Liver (tissue), 3 donors: ENCODE measurements around the gene LLGL2.

Experiments used
- CTCF ChIP-seq: fragments of 150-350 bp; IDR thresholded peaks from 2 replicates; pipeline ENCODE4 v1.5.1; 2017; ENCODE audit warnings: improper control_type of control experiment, low read depth, low read length; ENCODE audit not compliant: missing input control
- FOXA1 ChIP-seq: IDR thresholded peaks from 2 replicates; pipeline ENCODE4 v1.6.1; 2016; ENCODE audit warnings: antibody characterized with exemption
- FOXA2 ChIP-seq: IDR thresholded peaks from 2 replicates; pipeline ENCODE4 v1.6.1; 2016; ENCODE audit warnings: antibody characterized with exemption
- JUND ChIP-seq, 2 donors: IDR thresholded peaks; 2 replicates each; pipeline ENCODE4 v1.6.1; 2016; ENCODE audit warnings: antibody characterized with exemption in 2 of 2
- RAD21 ChIP-seq, 2 donors: IDR thresholded peaks; 2 replicates each; pipeline ENCODE4 v1.6.1; 2016; ENCODE audit warnings: antibody characterized with exemption in 2 of 2, mild to moderate bottlenecking in 2 of 2
- RXRA ChIP-seq, 2 donors: IDR thresholded peaks; 2 replicates each; pipeline ENCODE4 v1.6.1; 2017 to 2018; ENCODE audit warnings: antibody characterized with exemption in 2 of 2, mild to moderate bottlenecking in 1 of 2
- SP1 ChIP-seq: IDR thresholded peaks from 2 replicates; pipeline ENCODE4 v1.6.1; 2018; ENCODE audit warnings: antibody characterized with exemption, mild to moderate bottlenecking
- TAF1 ChIP-seq: conservative IDR thresholded peaks from 2 replicates; pipeline ENCODE4 v1.6.1; 2016; ENCODE audit warnings: antibody characterized with exemption, mild to moderate bottlenecking
- YY1 ChIP-seq: IDR thresholded peaks from 2 replicates; pipeline ENCODE4 v1.6.1; 2016; ENCODE audit warnings: antibody characterized with exemption, mild to moderate bottlenecking
- TF ChIP-seq, protein P1 (sequence below): IDR thresholded peaks from 2 replicates; pipeline ENCODE4 v1.6.1; 2016; ENCODE audit warnings: antibody characterized with exemption, mild to moderate bottlenecking
- TF ChIP-seq, protein P2 (sequence below): IDR thresholded peaks from 2 replicates; pipeline ENCODE4 v1.6.1; 2016; ENCODE audit warnings: antibody characterized with exemption
- donor health status: healthy.
- donor health status: healthy.

DNA sequence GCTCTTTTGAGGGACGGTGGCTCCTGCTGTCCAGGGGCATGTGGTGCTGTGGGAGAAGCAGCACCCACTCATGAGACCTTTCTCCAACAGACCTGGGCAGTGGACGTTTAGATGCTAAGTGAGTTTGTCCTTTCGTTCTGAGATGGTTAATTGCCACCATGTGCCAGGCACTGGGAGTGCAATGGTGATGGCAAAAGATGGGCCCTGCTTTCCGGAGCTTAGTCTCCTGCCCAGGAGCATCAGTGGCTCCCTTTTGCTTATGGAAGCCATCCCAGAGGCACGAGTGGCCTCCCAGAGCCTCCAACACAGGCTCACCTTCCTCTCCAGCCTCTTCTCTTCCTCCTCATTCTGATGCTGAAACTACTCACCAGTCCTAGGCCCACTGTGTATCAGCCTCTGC lies 38.5 kb upstream of the LLGL2 start:
- no peak for TF ChIP-seq CTCF
- no peak for TF ChIP-seq YY1
- no peak for TF ChIP-seq TAF1
- TF ChIP-seq JUND (IDR thresholded peaks at IDR 0.05): no peak
- no peak for TF ChIP-seq RAD21 (IDR thresholded peaks at IDR 0.05)
- TF ChIP-seq, protein P1, sequence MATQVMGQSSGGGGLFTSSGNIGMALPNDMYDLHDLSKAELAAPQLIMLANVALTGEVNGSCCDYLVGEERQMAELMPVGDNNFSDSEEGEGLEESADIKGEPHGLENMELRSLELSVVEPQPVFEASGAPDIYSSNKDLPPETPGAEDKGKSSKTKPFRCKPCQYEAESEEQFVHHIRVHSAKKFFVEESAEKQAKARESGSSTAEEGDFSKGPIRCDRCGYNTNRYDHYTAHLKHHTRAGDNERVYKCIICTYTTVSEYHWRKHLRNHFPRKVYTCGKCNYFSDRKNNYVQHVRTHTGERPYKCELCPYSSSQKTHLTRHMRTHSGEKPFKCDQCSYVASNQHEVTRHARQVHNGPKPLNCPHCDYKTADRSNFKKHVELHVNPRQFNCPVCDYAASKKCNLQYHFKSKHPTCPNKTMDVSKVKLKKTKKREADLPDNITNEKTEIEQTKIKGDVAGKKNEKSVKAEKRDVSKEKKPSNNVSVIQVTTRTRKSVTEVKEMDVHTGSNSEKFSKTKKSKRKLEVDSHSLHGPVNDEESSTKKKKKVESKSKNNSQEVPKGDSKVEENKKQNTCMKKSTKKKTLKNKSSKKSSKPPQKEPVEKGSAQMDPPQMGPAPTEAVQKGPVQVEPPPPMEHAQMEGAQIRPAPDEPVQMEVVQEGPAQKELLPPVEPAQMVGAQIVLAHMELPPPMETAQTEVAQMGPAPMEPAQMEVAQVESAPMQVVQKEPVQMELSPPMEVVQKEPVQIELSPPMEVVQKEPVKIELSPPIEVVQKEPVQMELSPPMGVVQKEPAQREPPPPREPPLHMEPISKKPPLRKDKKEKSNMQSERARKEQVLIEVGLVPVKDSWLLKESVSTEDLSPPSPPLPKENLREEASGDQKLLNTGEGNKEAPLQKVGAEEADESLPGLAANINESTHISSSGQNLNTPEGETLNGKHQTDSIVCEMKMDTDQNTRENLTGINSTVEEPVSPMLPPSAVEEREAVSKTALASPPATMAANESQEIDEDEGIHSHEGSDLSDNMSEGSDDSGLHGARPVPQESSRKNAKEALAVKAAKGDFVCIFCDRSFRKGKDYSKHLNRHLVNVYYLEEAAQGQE: no peak
- TF ChIP-seq SP1: no peak
- TF ChIP-seq FOXA2: no peak
- TF ChIP-seq RXRA (IDR thresholded peaks at IDR 0.05): no peak
- TF ChIP-seq, protein P2, sequence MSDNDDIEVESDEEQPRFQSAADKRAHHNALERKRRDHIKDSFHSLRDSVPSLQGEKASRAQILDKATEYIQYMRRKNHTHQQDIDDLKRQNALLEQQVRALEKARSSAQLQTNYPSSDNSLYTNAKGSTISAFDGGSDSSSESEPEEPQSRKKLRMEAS: no peak
- no peak for TF ChIP-seq FOXA1
